ENCODE measurements around the gene HEG1.

DNA sequence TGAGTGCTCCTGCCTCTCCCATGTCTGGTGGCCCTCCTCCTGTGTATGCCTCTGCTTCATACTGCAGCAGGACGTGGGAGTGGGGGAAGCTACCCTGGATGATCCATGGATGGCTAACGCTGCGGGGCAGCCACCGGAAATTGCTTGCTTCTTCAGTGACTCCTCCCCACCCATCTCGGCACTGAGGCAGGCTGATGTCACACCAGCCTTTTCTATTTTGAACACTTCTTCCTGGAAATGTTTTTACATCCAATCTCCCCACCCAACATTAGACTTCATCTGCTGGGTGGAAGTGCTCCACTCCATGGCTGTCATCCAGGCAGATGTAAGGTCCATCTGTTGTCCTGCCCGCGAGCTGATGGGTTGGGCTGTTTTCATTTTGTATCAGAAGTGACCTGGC, 62.3 kb downstream of the HEG1 start:
- TF ChIP-seq POLR2AphosphoS5 (IDR thresholded peaks at IDR 0.05) (peak; percentile 15 to 33), POLR2A (IDR thresholded peaks at IDR 0.05; ENCODE audit: low read depth) (no peak), CTCF (IDR thresholded peaks at IDR 0.05) (no peak), EP300 (IDR thresholded peaks at IDR 0.05) (no peak)
